Neutrophil (primary cell): ENCODE results near the gene SLCO2B1.
A peak's percentile ranks its signal among the peaks of the same experiment; 100 is the strongest.

Experiments
- H3K27ac ChIP-seq: fragments of 200-600 bp; sonication (generic); 2 replicates; pipeline ENCODE4 v1.5.1; 2016; ENCODE audit warnings: mild to moderate bottlenecking, moderate library complexity
- H3K27me3 ChIP-seq: fragments of 200-600 bp; sonication (generic); 2 replicates; pipeline ENCODE4 v1.6.0; 2016; ENCODE audit warnings: mild to moderate bottlenecking
- H3K36me3 ChIP-seq: fragments of 200-600 bp; sonication (generic); 2 replicates; pipeline ENCODE4 v1.5.1; 2017
- H3K4me1 ChIP-seq, 2 experiments: fragments of 200-600 bp in 1 of 2; sonication (generic) in 1 of 2; 1 replicate in 1 of 2; 2 replicates in 1 of 2; pipeline versions ENCODE4 v1.5.1 to v1.6.1; 2013 to 2016; ENCODE audit warnings: low read depth in 1 of 2, low read length in 1 of 2, mild to moderate bottlenecking in 1 of 2, moderate library complexity in 1 of 2; ENCODE audit not compliant: control insufficient read depth in 1 of 2, insufficient read depth in 1 of 2
- H3K4me3 ChIP-seq, 2 experiments: fragments of 200-600 bp in 1 of 2; sonication (generic) in 1 of 2; 1 replicate in 1 of 2; 2 replicates in 1 of 2; pipeline ENCODE4 v1.5.1; 2013 to 2016; ENCODE audit warnings: low read depth in 1 of 2, low read length in 1 of 2, mild to moderate bottlenecking in 1 of 2, moderate library complexity in 1 of 2
- H3K9me3 ChIP-seq: fragments of 200-600 bp; sonication (generic); 2 replicates; pipeline ENCODE4 v1.5.1; 2016
- CTCF ChIP-seq: fragments of 200-600 bp; sonication (generic); IDR thresholded peaks from 2 replicates; pipeline ENCODE4 v1.5.1; 2016; ENCODE audit warnings: antibody characterized with exemption

Gene SLCO2B1

DNA sequence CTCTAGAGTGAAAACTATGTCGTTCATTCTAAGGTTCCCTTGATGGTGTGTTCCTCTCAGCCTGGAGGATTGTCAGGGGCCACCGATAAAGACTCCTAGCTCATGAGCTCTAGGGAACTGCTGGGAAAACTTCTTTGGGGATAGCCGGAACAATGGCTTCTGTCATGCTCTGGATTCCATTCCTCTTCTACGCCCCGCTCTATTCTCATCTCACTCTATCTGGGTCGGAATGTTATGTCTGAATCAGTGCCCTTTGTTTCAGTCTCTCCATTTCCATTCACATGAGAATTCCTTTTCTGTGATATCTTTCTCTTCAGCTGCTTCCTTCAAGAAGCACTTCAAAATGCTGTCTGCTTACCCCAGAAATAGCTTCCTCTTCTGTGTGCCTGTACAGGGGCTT lies 16.9 kb upstream of the SLCO2B1 start:
- H3K9me3 ChIP-seq: no peaks in the 10 kb centered on the region
- no peak overlapping the region for H3K27ac ChIP-seq
- no peak for TF ChIP-seq CTCF
- H3K36me3 ChIP-seq: no peaks in the 10 kb centered on the region
- H3K27me3 ChIP-seq: peaks cover 35% of the 10 kb centered on the region
- no peak overlapping the region for H3K4me3 ChIP-seq
- no peaks in the 10 kb centered on the region for H3K4me1 ChIP-seq

DNA sequence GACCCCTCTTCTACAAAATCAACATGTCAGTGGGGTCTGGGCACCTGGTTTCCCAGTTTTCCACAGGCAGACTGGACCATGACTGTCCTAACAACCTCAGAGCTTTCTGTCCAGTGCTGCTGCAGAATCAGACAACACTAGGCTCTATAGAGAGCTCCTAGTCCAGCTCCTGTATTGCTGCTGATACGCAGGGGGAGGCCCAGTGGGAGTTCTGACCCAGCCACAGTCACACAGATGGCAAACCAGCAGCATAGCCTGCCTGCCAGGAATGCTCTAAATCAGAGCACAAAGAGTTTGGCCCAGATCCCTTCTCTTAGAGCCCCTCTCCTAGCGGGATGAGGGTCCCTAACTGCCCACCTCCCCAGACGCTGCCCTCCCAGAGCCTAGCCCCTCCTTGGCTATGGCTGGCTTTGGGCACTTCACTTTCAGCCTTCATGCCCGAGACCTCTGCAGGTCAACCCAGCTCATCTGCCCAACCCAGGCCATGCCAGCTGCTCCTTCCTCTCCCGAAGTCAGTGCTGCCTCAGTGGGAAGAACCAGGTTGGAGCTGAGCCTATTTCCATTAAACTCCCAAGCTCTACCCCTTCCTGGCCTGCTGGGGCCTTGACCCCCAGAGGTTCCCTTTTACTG lies 15.8 kb upstream of the SLCO2B1 start:
- Histone ChIP-seq H3K4me1 (no peaks in the 10 kb centered on the region), H3K9me3 (no peaks in the 10 kb centered on the region), H3K27ac (no peak overlapping the region), H3K27me3 (peaks cover 42% of the 10 kb centered on the region), H3K4me3 (no peak overlapping the region), H3K36me3 (no peaks in the 10 kb centered on the region)
- TF ChIP-seq CTCF: no peak

GRCh38 chr11:75135651-75136050 lies 15.3 kb upstream of the SLCO2B1 start:
- Histone ChIP-seq H3K4me3 (no peak overlapping the region), H3K27me3 (peaks cover 47% of the 10 kb centered on the region), H3K9me3 (no peaks in the 10 kb centered on the region), H3K27ac (no peak overlapping the region), H3K36me3 (no peaks in the 10 kb centered on the region), H3K4me1 (no peaks in the 10 kb centered on the region)
- TF ChIP-seq CTCF: no peak

GRCh38 chr11:75140269-75141138 lies 10.4 kb upstream of the SLCO2B1 start:
- Histone ChIP-seq H3K4me1 (no peaks in the 10 kb centered on the region), H3K4me3 (no peak overlapping the region), H3K36me3 (no peaks in the 10 kb centered on the region), H3K27me3 (peaks cover 49% of the 10 kb centered on the region), H3K27ac (no peak overlapping the region), H3K9me3 (no peaks in the 10 kb centered on the region)
- peak; percentile 75 for TF ChIP-seq CTCF

DNA sequence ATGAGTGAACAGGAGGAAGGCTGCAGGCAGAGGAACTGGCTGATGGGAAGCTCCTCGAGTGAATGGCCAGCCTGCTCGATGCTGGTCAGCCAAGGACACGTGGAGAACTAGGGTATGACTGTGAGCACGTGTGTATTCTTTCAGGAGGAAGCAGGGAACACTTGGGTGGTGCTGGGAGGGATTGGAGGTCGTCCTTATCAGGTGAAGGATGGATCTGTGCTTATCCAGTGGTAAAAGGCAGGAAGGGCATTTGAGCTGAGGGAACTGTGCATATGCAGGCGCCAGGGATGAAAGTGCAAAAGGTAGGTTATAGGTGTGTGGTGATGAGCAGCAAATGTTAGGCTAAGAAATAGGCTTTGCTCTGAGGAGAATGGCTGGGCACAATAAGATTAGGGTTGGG lies 9.7 kb upstream of the SLCO2B1 start:
- no peaks in the 10 kb centered on the region for H3K4me1 ChIP-seq
- H3K4me3 ChIP-seq: no peak overlapping the region
- H3K27ac ChIP-seq: no peak overlapping the region
- H3K9me3 ChIP-seq: no peaks in the 10 kb centered on the region
- H3K27me3 ChIP-seq: peaks cover 52% of the 10 kb centered on the region
- no peak for TF ChIP-seq CTCF
- no peaks in the 10 kb centered on the region for H3K36me3 ChIP-seq
